SJCRH30 (cell line): ENCODE results near the gene SBF2. TPM values are rescaled to one million over a fixed set of nuclear protein-coding genes. Genes with fewer than 3 reads are reported as not detected.

Experiments used
- DNase-seq, 2 experiments: peaks; one replicate each; pipeline ENCODE4 v3.0.0-alpha.2; 2015 to 2020
- H3K27ac ChIP-seq: fragments of 250-450 bp; sonication (Bioruptor Pico); 2 replicates; pipeline ENCODE4 v1.5.1; 2020; ENCODE audit warnings: mild to moderate bottlenecking, moderate library complexity
- H3K27me3 ChIP-seq: fragments of 250-450 bp; sonication (Bioruptor Pico); 2 replicates; pipeline ENCODE4 v1.5.1; 2020; ENCODE audit warnings: mild to moderate bottlenecking, moderate library complexity
- H3K36me3 ChIP-seq: fragments of 250-450 bp; sonication (Bioruptor Pico); 2 replicates; pipeline ENCODE4 v1.5.1; 2020; ENCODE audit warnings: mild to moderate bottlenecking, moderate library complexity
- H3K4me1 ChIP-seq: fragments of 250-450 bp; sonication (Bioruptor Pico); 2 replicates; pipeline ENCODE4 v1.5.1; 2020; ENCODE audit warnings: mild to moderate bottlenecking, moderate library complexity
- H3K4me3 ChIP-seq: fragments of 250-450 bp; sonication (Bioruptor Pico); 2 replicates; pipeline ENCODE4 v1.5.1; 2020; ENCODE audit warnings: mild to moderate bottlenecking, moderate library complexity
- H3K9me3 ChIP-seq: fragments of 250-450 bp; sonication (Bioruptor Pico); replicated peaks from 2 replicates; pipeline ENCODE4 v1.5.1; 2020; ENCODE audit warnings: mild to moderate bottlenecking, moderate library complexity
- total RNA-seq: library from RNA; depleted of rRNA; stranded (reverse); fragments of >200 nt; shearing (Covaris generic); gene quantifications from 2 replicates; pipeline ENCODE4 v1.2.3, GENCODE V29; 2014

The SBF2 gene
- total RNA-seq, 1 experiment from 2014 or later: 34.7 TPM

- Histone ChIP-seq H3K27ac (peak overlapping the region; percentile 67; the same call in 1 of the 2 replicates), H3K9me3 (no peaks in the 10 kb centered on the region), H3K36me3 (no peaks in the 10 kb centered on the region), H3K27me3 (no peaks in the 10 kb centered on the region), H3K4me3 (peak overlapping the region; percentile 82), H3K4me1 (peaks cover 12% of the 10 kb centered on the region)
- DNase-seq: no peak
These were observed 1.3 kb upstream of the SBF2 start for GRCh38 chr11:10295064-10295901.

- H3K27ac ChIP-seq: peak overlapping the region; percentile 67
- H3K4me1 ChIP-seq: peaks cover 12% of the 10 kb centered on the region
- no peaks in the 10 kb centered on the region for H3K9me3 ChIP-seq
- H3K4me3 ChIP-seq: peak overlapping the region; percentile 82
- H3K27me3 ChIP-seq: no peaks in the 10 kb centered on the region
- DNase-seq: peak; percentile 56 to 70
- no peaks in the 10 kb centered on the region for H3K36me3 ChIP-seq
These were observed 403 bp upstream of the SBF2 start for GRCh38 chr11:10294290-10294953.

DNA sequence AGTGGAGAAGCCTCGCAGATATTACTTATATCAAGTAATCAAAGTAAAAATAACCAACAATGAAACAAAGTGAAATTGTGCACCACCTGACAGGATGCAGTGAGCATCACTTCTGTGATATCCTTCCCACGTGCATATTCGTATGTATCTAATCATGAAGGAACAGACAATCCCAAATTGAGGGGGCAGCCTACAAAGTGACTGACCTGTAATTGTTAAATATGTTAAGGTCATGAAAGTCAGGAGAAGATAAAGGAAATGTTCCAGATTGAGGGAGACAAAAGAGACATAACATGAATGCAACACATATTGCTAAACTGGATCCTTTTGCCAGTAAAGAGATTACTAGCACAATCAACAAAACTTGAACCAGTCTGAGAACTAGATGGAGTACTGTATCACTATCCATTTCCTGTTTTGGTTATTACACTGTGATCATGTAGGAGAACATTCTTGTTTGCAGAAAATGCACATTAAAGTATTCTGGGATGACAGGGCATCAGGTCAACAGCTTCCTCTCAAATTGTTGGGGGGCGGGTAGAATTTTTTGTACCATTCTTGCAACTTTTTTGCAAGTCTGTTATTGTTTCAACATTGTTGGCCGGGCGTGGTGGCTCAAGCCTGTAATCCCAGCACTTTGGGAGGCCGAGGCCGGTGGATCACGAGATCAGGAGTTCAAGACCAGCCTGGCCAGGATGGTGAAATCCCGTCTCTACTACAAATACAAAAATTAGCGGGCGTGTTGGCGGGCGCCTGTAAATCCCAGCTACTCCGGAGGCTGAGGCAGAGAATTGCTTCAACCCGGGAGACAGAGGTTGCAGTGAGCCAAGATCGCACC, 2.0 kb downstream of the SBF2 start:
- no peak overlapping the region for H3K4me3 ChIP-seq
- H3K27ac ChIP-seq: no peak overlapping the region
- no peaks in the 10 kb centered on the region for H3K4me1 ChIP-seq
- no peaks in the 10 kb centered on the region for H3K36me3 ChIP-seq
- no peak for DNase-seq
- no peaks in the 10 kb centered on the region for H3K9me3 ChIP-seq
- no peaks in the 10 kb centered on the region for H3K27me3 ChIP-seq

DNA sequence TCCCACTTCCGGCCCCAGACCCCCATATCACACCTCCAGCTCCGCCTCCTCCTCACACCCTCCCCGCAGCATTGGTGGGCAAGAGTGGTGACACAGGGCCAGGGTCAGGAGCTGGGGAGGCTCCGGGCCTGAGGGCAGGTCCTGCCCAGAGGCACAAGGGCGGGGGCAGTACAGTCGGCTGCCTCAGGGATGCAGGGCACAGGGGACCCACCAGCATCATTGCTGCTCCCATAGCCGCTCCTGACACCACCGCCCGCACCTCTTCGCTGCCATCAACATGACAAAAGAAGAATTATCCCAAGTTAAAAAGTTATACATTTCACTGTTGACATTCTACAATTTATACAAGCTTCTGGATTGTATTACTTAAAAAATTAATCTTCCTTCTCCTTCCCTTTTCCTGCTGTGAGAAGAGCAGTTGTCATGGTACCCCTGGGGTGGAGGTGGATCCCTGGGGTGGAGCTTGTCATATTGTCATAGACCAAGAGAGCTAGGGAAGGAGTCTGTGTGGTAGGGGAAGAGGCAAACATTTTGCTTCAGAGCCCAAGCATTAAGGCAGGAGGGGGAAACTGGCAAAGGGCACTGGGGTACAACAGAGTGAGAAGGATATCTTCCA, 4.1 kb downstream of the SBF2 start:
- H3K4me1 ChIP-seq: no peaks in the 10 kb centered on the region
- no peak overlapping the region for H3K4me3 ChIP-seq
- no peaks in the 10 kb centered on the region for H3K27me3 ChIP-seq
- DNase-seq: no peak
- H3K27ac ChIP-seq: no peak overlapping the region
- no peaks in the 10 kb centered on the region for H3K36me3 ChIP-seq
- no peaks in the 10 kb centered on the region for H3K9me3 ChIP-seq

GRCh38 chr11:10288881-10289764, 4.9 kb downstream of the SBF2 start:
- Histone ChIP-seq H3K9me3 (no peaks in the 10 kb centered on the region), H3K4me1 (no peaks in the 10 kb centered on the region), H3K4me3 (no peak overlapping the region), H3K27me3 (no peaks in the 10 kb centered on the region), H3K27ac (no peak overlapping the region), H3K36me3 (no peaks in the 10 kb centered on the region)
- no peak for DNase-seq

- no peaks in the 10 kb centered on the region for H3K9me3 ChIP-seq
- no peak overlapping the region for H3K4me3 ChIP-seq
- no peak overlapping the region for H3K27ac ChIP-seq
- peak; percentile 50 to 61 for DNase-seq
- no peaks in the 10 kb centered on the region for H3K36me3 ChIP-seq
- H3K4me1 ChIP-seq: no peaks in the 10 kb centered on the region
- no peaks in the 10 kb centered on the region for H3K27me3 ChIP-seq
These were observed 6.0 kb downstream of the SBF2 start for GRCh38 chr11:10287766-10288715.

DNA sequence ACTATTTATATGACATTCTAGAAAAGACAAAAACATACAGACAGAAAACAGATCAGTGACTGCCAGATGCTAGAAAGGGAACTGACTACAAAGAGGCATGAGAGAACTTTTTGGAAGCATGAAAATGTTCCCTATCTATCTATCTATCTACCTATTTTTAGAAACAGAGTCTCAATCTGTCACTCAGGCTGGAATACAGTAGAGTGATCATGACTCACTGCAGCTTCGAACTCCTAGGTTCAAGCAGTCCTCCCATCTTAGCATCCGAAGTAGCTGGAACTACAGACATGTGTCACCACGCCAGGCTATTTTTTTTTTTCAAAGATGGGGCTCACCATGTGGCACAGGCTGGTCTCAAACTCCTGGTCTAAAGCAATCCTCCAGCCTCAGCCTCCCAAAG, 6.9 kb downstream of the SBF2 start:
- no peak for DNase-seq
- Histone ChIP-seq H3K27me3 (no peaks in the 10 kb centered on the region), H3K4me1 (no peaks in the 10 kb centered on the region), H3K27ac (no peak overlapping the region), H3K9me3 (no peaks in the 10 kb centered on the region), H3K4me3 (no peak overlapping the region), H3K36me3 (no peaks in the 10 kb centered on the region)

GRCh38 chr11:10285148-10285802, 8.7 kb downstream of the SBF2 start:
- DNase-seq: no peak
- Histone ChIP-seq H3K4me1 (no peaks in the 10 kb centered on the region), H3K4me3 (no peak overlapping the region), H3K27ac (no peak overlapping the region), H3K27me3 (no peaks in the 10 kb centered on the region), H3K36me3 (no peaks in the 10 kb centered on the region), H3K9me3 (no peaks in the 10 kb centered on the region)

DNA sequence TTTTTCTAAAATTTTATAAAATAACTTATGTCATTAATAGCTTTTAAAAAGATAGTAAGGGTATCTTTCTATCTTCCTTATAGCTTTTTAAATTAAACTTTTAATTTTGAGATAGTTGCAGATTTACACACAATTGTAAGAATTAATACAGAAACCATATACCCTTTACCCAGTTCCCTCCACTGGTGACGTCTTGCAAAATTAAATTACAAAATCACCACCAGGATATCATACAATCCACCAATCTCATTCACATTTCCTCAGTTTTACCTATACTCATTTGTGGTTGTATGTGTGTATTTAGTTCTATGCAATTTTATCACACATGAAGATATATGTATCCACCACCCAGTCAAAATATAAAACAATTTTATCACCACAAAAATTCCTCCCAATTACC, 10.0 kb downstream of the SBF2 start:
- DNase-seq: no peak
- Histone ChIP-seq H3K27me3 (no peaks in the 10 kb centered on the region), H3K4me3 (no peak overlapping the region), H3K9me3 (no peaks in the 10 kb centered on the region), H3K27ac (no peak overlapping the region), H3K36me3 (no peaks in the 10 kb centered on the region), H3K4me1 (no peaks in the 10 kb centered on the region)

DNA sequence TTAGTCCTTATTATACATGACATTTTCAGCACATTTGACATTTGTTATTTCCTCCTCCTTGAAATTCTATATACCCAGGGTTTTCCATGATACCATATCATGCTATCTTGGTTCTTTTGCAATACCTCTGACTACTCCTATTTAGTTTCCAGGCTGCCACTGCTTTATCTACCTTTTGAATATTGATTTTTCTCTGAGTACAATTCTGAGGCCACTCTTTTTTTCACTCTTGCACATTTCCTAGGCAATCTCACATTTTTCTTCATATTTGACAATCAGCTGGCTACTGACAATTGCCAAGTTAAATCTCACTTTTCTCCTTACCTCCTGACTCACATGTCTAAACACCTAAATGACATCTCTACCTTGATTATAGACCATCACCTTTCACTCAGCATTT, 11.9 kb downstream of the SBF2 start:
- Histone ChIP-seq H3K9me3 (no peaks in the 10 kb centered on the region), H3K4me1 (no peaks in the 10 kb centered on the region), H3K27me3 (no peaks in the 10 kb centered on the region), H3K36me3 (no peaks in the 10 kb centered on the region), H3K4me3 (no peak overlapping the region), H3K27ac (no peak overlapping the region)
- no peak for DNase-seq

GRCh38 chr11:10275714-10276113, 18.3 kb downstream of the SBF2 start:
- H3K27me3 ChIP-seq: no peaks in the 10 kb centered on the region
- DNase-seq: no peak
- no peaks in the 10 kb centered on the region for H3K36me3 ChIP-seq
- H3K9me3 ChIP-seq: no peaks in the 10 kb centered on the region
- H3K27ac ChIP-seq: no peak overlapping the region
- H3K4me3 ChIP-seq: no peak overlapping the region
- H3K4me1 ChIP-seq: no peaks in the 10 kb centered on the region

- Histone ChIP-seq H3K4me1 (no peaks in the 10 kb centered on the region), H3K27ac (no peak overlapping the region), H3K36me3 (no peaks in the 10 kb centered on the region), H3K9me3 (no peaks in the 10 kb centered on the region), H3K27me3 (no peaks in the 10 kb centered on the region), H3K4me3 (no peak overlapping the region)
- DNase-seq: no peak
These were observed 19.3 kb downstream of the SBF2 start for GRCh38 chr11:10274726-10275125.

DNA sequence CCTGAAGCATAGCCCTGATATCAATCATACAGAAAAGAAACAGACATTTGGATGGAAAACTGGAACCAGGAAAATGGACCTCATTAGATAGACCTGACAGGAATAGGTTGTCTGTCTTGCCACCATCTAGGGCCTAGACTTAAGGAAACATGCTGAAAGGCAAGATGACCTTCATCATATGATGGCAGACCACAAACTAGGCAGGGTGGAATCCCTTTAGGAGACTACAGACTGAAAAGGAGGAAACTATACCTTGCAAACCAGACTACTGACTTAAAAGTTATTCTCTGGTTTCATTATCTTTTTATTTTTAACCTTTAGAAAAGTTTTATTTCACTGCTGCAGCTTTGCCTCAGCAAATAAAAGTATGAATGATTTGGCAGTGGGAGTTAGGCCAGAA, 20.3 kb downstream of the SBF2 start:
- no peak overlapping the region for H3K27ac ChIP-seq

More for the DNA sequence above, 20.3 kb downstream of the SBF2 start:
- no peaks in the 10 kb centered on the region for H3K4me1 ChIP-seq
- DNase-seq: no peak
- no peak overlapping the region for H3K4me3 ChIP-seq
- H3K36me3 ChIP-seq: no peaks in the 10 kb centered on the region
- no peaks in the 10 kb centered on the region for H3K9me3 ChIP-seq
- H3K27me3 ChIP-seq: no peaks in the 10 kb centered on the region
